Ureter (tissue), 1 donor: ENCODE measurements around the gene RFX2. TPM values are rescaled to one million over a fixed set of nuclear protein-coding genes. Genes with fewer than 3 reads are reported as not detected.
A peak's percentile ranks its signal among the peaks of the same experiment; 100 is the strongest.
"Not testable (repeated sequence)": the region's sequence is repeated elsewhere in the genome, so short reads cannot be mapped to it uniquely, and the experiment has no call there.

ENCODE experiments used
- DNase-seq: peaks from one replicate; pipeline ENCODE4 v3.0.0-alpha.2; 2020; ENCODE audit warnings: low spot score
- total RNA-seq: library from RNA; stranded (reverse); gene quantifications from one replicate; pipeline ENCODE4 v1.2.4, GENCODE V29; 2023
- donor health status: DM: yes; HTN: yes; CAD: no.

RFX2 gene
- total RNA-seq, 1 donor from 2014 or later = 30.3 TPM

GRCh38 chr19:6039566-6040225 is 70.6 kb downstream of the RFX2 start:
- DNase-seq = peak; percentile 38

GRCh38 chr19:6038634-6039405 is 71.5 kb downstream of the RFX2 start:
- no peak for DNase-seq

- peak; percentile 37 for DNase-seq
Observed at GRCh38 chr19:6035026-6035425, 75.3 kb downstream of the RFX2 start.

- DNase-seq = no peak
Observed at GRCh38 chr19:6034512-6034911, 75.8 kb downstream of the RFX2 start.

- peak; percentile 22 for DNase-seq
Observed at GRCh38 chr19:6033744-6034264, 76.5 kb downstream of the RFX2 start.

- DNase-seq = peak; percentile 25
Observed at GRCh38 chr19:6032827-6033226, 77.5 kb downstream of the RFX2 start.

GRCh38 chr19:6032381-6032780 is 77.9 kb downstream of the RFX2 start:
- DNase-seq = no peak

GRCh38 chr19:6030214-6030507 is 80.1 kb downstream of the RFX2 start:
- no peak for DNase-seq

GRCh38 chr19:6026390-6027227 is 83.7 kb downstream of the RFX2 start:
- no peak for DNase-seq

- not testable (repeated sequence) for DNase-seq
Observed at GRCh38 chr19:6024756-6025155, 85.5 kb downstream of the RFX2 start.

- no peak for DNase-seq
Observed at GRCh38 chr19:6023936-6024335, 86.4 kb downstream of the RFX2 start.

- no peak for DNase-seq
Observed at GRCh38 chr19:6023085-6023682, 87.1 kb downstream of the RFX2 start.

- DNase-seq = no peak
Observed at GRCh38 chr19:6022570-6023064, 87.7 kb downstream of the RFX2 start.

- DNase-seq = peak; percentile 70
Observed at GRCh38 chr19:6021878-6022569, 88.3 kb downstream of the RFX2 start.

- DNase-seq = no peak
Observed at GRCh38 chr19:6020972-6021805, 89.1 kb downstream of the RFX2 start.

- no peak for DNase-seq
Observed at GRCh38 chr19:6020166-6020882, 90.0 kb downstream of the RFX2 start.

- no peak for DNase-seq
Observed at GRCh38 chr19:6018786-6019185, 91.5 kb downstream of the RFX2 start.

GRCh38 chr19:6017576-6017975 is 92.7 kb downstream of the RFX2 start:
- DNase-seq = no peak

GRCh38 chr19:6015841-6016545 is 94.3 kb downstream of the RFX2 start:
- DNase-seq = no peak
